ENCODE measurements around the gene ZIC1.

GRCh38 chr3:147391781-147392624, 17.2 kb upstream of the ZIC1 start:
- TF ChIP-seq CTCF (conservative IDR thresholded peaks at IDR 0.05) (no peak), EZH2 (IDR thresholded peaks at IDR 0.05; ENCODE audit: low read depth) (no peak)

Data from PC-9 (cell line).